IMR-90 (cell line): ENCODE results near the gene TEX53. TPM values are rescaled to one million over a fixed set of nuclear protein-coding genes. Genes with fewer than 3 reads are reported as not detected.
A peak's percentile ranks its signal among the peaks of the same experiment; 100 is the strongest.

Experiments used
- ATAC-seq: fragments of 200-7000 bp; cut with Tn5 transposase; 2 replicates; pipeline ENCODE4 v1.9.1; 2020; ENCODE audit warnings: low read depth, mild to moderate bottlenecking, moderate library complexity
- BruUV-seq: library from RNA; stranded (reverse); fragments of 400-500 nt; replicated peaks from 2 replicates; lab custom pipeline; 2021; lab: Mats Ljungman, UMichigan
- CTCF ChIA-PET: fragments of 300-600 bp; formaldehyde crosslinking; extraction: SDS; loops from one replicate; lab custom pipeline; 2021; ENCODE audit warnings: antibody characterized with exemption; lab: Yijun Ruan, JAX
- POLR2A ChIA-PET: fragments of 300-600 bp; sonication (Branson Sonifier 250); formaldehyde crosslinking; loops from one replicate; lab custom pipeline; 2022; ENCODE audit warnings: antibody characterized with exemption; ENCODE audit not compliant: unreplicated experiment; lab: Charles Lee
- DNase-seq: peaks from one replicate; pipeline ENCODE4 v3.0.0; 2013
- H2AFZ ChIP-seq: replicated peaks from 2 replicates; pipeline ENCODE3; 2013; ENCODE audit warnings: low read length, mild to moderate bottlenecking; ENCODE audit not compliant: poor library complexity
- H2AK5ac ChIP-seq: 2 replicates; pipeline ENCODE4 v1.6.1; 2013; ENCODE audit warnings: low read depth, low read length, inconsistent platforms
- H2AK9ac ChIP-seq: replicated peaks from 2 replicates; pipeline ENCODE3; 2013; ENCODE audit warnings: mild to moderate bottlenecking, low read depth, low read length, moderate library complexity; ENCODE audit not compliant: poor library complexity
- H2BK120ac ChIP-seq: 2 replicates; pipeline ENCODE4 v1.6.1; 2013; ENCODE audit warnings: low read depth, low read length, inconsistent platforms
- H2BK15ac ChIP-seq: 3 replicates; pipeline ENCODE4 v1.6.1; 2013; ENCODE audit warnings: low read depth, low read length, inconsistent platforms
- H2BK20ac ChIP-seq: 2 replicates; pipeline ENCODE4 v1.6.1; 2013; ENCODE audit warnings: low read depth, mild to moderate bottlenecking, inconsistent platforms, low read length, moderate library complexity
- H2BK5ac ChIP-seq: 2 replicates; pipeline ENCODE4 v1.6.1; 2013; ENCODE audit warnings: mild to moderate bottlenecking, low read depth, low read length, inconsistent platforms; ENCODE audit not compliant: poor library complexity, severe bottlenecking
- H3K14ac ChIP-seq: replicated peaks from 2 replicates; pipeline ENCODE4 v1.6.1; 2013; ENCODE audit warnings: low read depth, low read length, inconsistent platforms
- H3K18ac ChIP-seq: 2 replicates; pipeline ENCODE4 v1.6.1; 2013; ENCODE audit warnings: low read depth, low read length, control low read depth
- H3K23ac ChIP-seq: 2 replicates; pipeline ENCODE4 v1.6.1; 2013; ENCODE audit warnings: low read depth, low read length, inconsistent platforms
- H3K27ac ChIP-seq: 2 replicates; pipeline ENCODE4 v1.5.1; 2013; ENCODE audit warnings: mild to moderate bottlenecking, control low read depth, low read length; ENCODE audit not compliant: insufficient read depth
- H3K27me3 ChIP-seq: 2 replicates; pipeline ENCODE4 v1.6.1; 2013; ENCODE audit warnings: low read length; ENCODE audit not compliant: control insufficient read depth, insufficient read depth
- H3K36me3 ChIP-seq: 2 replicates; pipeline ENCODE4 v1.6.1; 2013; ENCODE audit warnings: low read length, mixed read lengths; ENCODE audit not compliant: control insufficient read depth, insufficient read depth
- H3K4ac ChIP-seq: 2 replicates; pipeline ENCODE4 v1.6.1; 2013; ENCODE audit warnings: low read depth, low read length, inconsistent platforms
- H3K4me1 ChIP-seq: 2 replicates; pipeline ENCODE4 v1.6.1; 2013; ENCODE audit warnings: low read length, mixed read lengths; ENCODE audit not compliant: control insufficient read depth, insufficient read depth
- H3K4me2 ChIP-seq: 2 replicates; pipeline ENCODE4 v1.6.1; 2013; ENCODE audit warnings: low read depth, mild to moderate bottlenecking, control low read depth, low read length, moderate library complexity
- H3K4me3 ChIP-seq: 2 replicates; pipeline ENCODE4 v1.5.1; 2013; ENCODE audit warnings: low read depth, mild to moderate bottlenecking, control low read depth, low read length, moderate library complexity; ENCODE audit not compliant: insufficient read depth
- H3K56ac ChIP-seq: 2 replicates; pipeline ENCODE4 v1.6.1; 2013; ENCODE audit warnings: low read length, inconsistent platforms; ENCODE audit not compliant: insufficient read depth; ENCODE audit errors: extremely low read depth
- H3K79me1 ChIP-seq, 2 experiments: 2 replicates each; pipeline ENCODE4 v1.6.1; 2013; ENCODE audit warnings: low read length in 2 of 2, inconsistent platforms in 1 of 2, low read depth in 1 of 2
- H3K9ac ChIP-seq: 2 replicates; pipeline ENCODE4 v1.6.1; 2013; ENCODE audit warnings: low read depth, low read length, control low read depth
- H3K9me1 ChIP-seq: 2 replicates; pipeline ENCODE4 v1.6.1; 2013; ENCODE audit warnings: low read length, inconsistent platforms; ENCODE audit not compliant: insufficient read depth
- H3K9me3 ChIP-seq: 2 replicates; pipeline ENCODE4 v1.6.1; 2013; ENCODE audit warnings: low read length; ENCODE audit not compliant: control insufficient read depth, insufficient read depth
- H4K20me1 ChIP-seq: 2 replicates; pipeline ENCODE4 v1.6.1; 2013; ENCODE audit warnings: low read length, inconsistent platforms; ENCODE audit not compliant: insufficient read depth
- H4K5ac ChIP-seq: 2 replicates; pipeline ENCODE4 v1.6.1; 2013; ENCODE audit warnings: mild to moderate bottlenecking, low read depth, low read length, control low read depth
- H4K8ac ChIP-seq, 2 experiments: 2 replicates each; pipeline ENCODE4 v1.6.1; 2013; ENCODE audit warnings: low read depth in 2 of 2, low read length in 2 of 2, control low read depth in 1 of 2, inconsistent platforms in 1 of 2
- H4K91ac ChIP-seq: 2 replicates; pipeline ENCODE4 v1.6.1; 2013; ENCODE audit warnings: low read depth, low read length, inconsistent platforms; ENCODE audit not compliant: insufficient read depth
- BHLHE40 ChIP-seq: fragments of 150-350 bp; IDR thresholded peaks from 2 replicates; pipeline ENCODE4 v1.6.1; 2016; ENCODE audit warnings: mild to moderate bottlenecking, low read depth, low read length
- CEBPB ChIP-seq: IDR thresholded peaks from 2 replicates; pipeline ENCODE4 v1.6.1; 2012; ENCODE audit warnings: low read depth, low read length, improper control_type of control experiment
- CHD1 ChIP-seq: IDR thresholded peaks from 2 replicates; pipeline ENCODE4 v1.6.1; 2012; ENCODE audit warnings: low read depth, low read length, improper control_type of control experiment
- FOS ChIP-seq: fragments of 150-350 bp; IDR thresholded peaks from 2 replicates; pipeline ENCODE4 v1.6.1; 2016; ENCODE audit warnings: low read depth, low read length
- MAFK ChIP-seq: IDR thresholded peaks from 2 replicates; pipeline ENCODE4 v1.6.1; 2012; ENCODE audit warnings: low read depth, low read length, improper control_type of control experiment
- MAZ ChIP-seq: IDR thresholded peaks from 2 replicates; pipeline ENCODE4 v1.6.1; 2012; ENCODE audit warnings: low read depth, mild to moderate bottlenecking, low read length, improper control_type of control experiment, moderate library complexity, borderline replicate concordance
- MXI1 ChIP-seq: IDR thresholded peaks from 2 replicates; pipeline ENCODE4 v1.6.1; 2012; ENCODE audit warnings: low read depth, mild to moderate bottlenecking, low read length, moderate library complexity, borderline replicate concordance
- NFE2L2 ChIP-seq: fragments of 150-350 bp; IDR thresholded peaks from 2 replicates; pipeline ENCODE4 v1.6.1; 2016; ENCODE audit warnings: low read depth, mild to moderate bottlenecking, low read length
- POLR2A ChIP-seq: IDR thresholded peaks from 2 replicates; pipeline ENCODE4 v1.6.1; 2012; ENCODE audit warnings: mild to moderate bottlenecking, low read depth, low read length
- RAD21 ChIP-seq: IDR thresholded peaks from 2 replicates; pipeline ENCODE4 v1.6.1; 2012; ENCODE audit warnings: low read length, improper control_type of control experiment
- RCOR1 ChIP-seq: IDR thresholded peaks from 2 replicates; pipeline ENCODE4 v1.6.1; 2012; ENCODE audit warnings: mild to moderate bottlenecking, low read length, improper control_type of control experiment; ENCODE audit not compliant: insufficient replicate concordance
- RFX5 ChIP-seq: IDR thresholded peaks from 2 replicates; pipeline ENCODE4 v1.8.0; 2012; ENCODE audit warnings: low read depth, mild to moderate bottlenecking, low read length, moderate library complexity
- SMC3 ChIP-seq: fragments of 150-350 bp; IDR thresholded peaks from 2 replicates; pipeline ENCODE4 v1.6.1; 2016; ENCODE audit warnings: low read depth, mild to moderate bottlenecking, antibody characterized with exemption, low read length, moderate library complexity
- dilution Hi-C: fragments of 300-500 bp; cut with HindIII; formaldehyde crosslinking; loops from one replicate; pipeline ENCODE4 v1.14.3; 2018; ENCODE audit warnings: low sequenced_read_pairs; ENCODE audit not compliant: unreplicated experiment
- in situ Hi-C: fragments of 300-500 bp; cut with MboI; formaldehyde crosslinking; loops from 3 replicates; pipeline ENCODE4 v1.14.3; 2019; ENCODE audit warnings: low sequenced_read_pairs, inconsistent platforms, mixed read lengths
- intact Hi-C: fragments of 100-400 bp; cut with micrococcal nuclease; formaldehyde crosslinking; loops from 2 replicates; pipeline ENCODE4 v1.10.0; 2022
- polyA plus RNA-seq, 3 experiments: library from polyadenylated mRNA; depleted of rRNA; stranded (reverse); fragments of >200 nt; gene quantifications; 2 replicates each; pipeline ENCODE4 v1.2.3, GENCODE V29; 2012; ENCODE audit warnings: low replicate concordance in 1 of 3
- total RNA-seq: library from RNA; depleted of rRNA; stranded (reverse); fragments of >200 nt; gene quantifications from 2 replicates; pipeline ENCODE4 v1.2.3, GENCODE V29; 2012
- TF ChIP-seq, protein P1 (sequence below): fragments of 150-350 bp; IDR thresholded peaks from 2 replicates; pipeline ENCODE4 v1.6.1; 2017; ENCODE audit warnings: mild to moderate bottlenecking, antibody characterized with exemption, low read length, low read depth
- TF ChIP-seq, protein P2 (sequence below): conservative IDR thresholded peaks from 2 replicates; pipeline ENCODE4 v1.5.1; 2012; ENCODE audit warnings: mild to moderate bottlenecking, low read depth, low read length, improper control_type of control experiment
- TF ChIP-seq, protein P3 (sequence below): fragments of 150-350 bp; IDR thresholded peaks from 2 replicates; pipeline ENCODE4 v1.6.1; 2016; ENCODE audit warnings: low read depth, mild to moderate bottlenecking, low read length, moderate library complexity, borderline replicate concordance

The TEX53 gene
- total and polyA plus RNA-seq, 2 of the 4 experiments (the other 2 are of a cell fraction): not detected

DNA sequence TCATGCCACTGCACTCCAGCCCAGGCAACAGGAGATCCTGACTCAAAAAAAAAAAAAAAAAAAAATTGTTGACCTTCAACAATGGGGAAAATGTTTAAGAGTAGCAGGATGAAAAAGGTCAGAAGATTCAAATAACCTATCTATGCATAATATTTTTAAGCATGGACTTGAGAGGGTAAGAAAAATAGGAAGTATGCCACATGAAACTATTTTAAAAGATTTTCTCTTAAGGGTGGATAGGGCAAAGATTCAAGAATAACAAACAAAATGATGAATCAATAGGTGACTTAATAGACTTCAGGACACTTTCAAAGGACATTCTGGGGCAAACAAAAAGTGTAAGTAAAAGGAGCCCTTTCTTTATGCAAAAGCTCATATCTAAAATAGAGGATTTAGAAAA, 21.2 kb upstream of the TEX53 start:
- Histone ChIP-seq H3K14ac (peak overlapping the region; percentile 33), H3K79me1 (no peaks in the 10 kb centered on the region), H3K56ac (no peak overlapping the region), H2BK15ac (0 out of 3 replicates have a peak overlapping the region, but pooled peaks have one; percentile 72), H3K4ac (peak overlapping the region; percentile 79; the same call in 1 of the 2 replicates), H4K91ac (peak overlapping the region; percentile 68), H3K9me1 (peaks cover 10% of the 10 kb centered on the region), H3K4me3 (no peak overlapping the region), H2BK20ac (peak overlapping the region; percentile 88), H2AFZ (no peak overlapping the region), H3K23ac (0 out of 2 replicates have a peak overlapping the region, but pooled peaks have one; percentile 40), H3K9me3 (no peaks in the 10 kb centered on the region), H2BK5ac (no peak overlapping the region), H4K20me1 (no peaks in the 10 kb centered on the region), H2AK9ac (no peak overlapping the region), H3K27ac (no peak overlapping the region), H4K5ac (no peak overlapping the region), H3K27me3 (no peaks in the 10 kb centered on the region), H2AK5ac (0 out of 2 replicates have a peak overlapping the region, but pooled peaks have one; percentile 74), H3K9ac (no peak overlapping the region), H4K8ac (peak overlapping the region in 1 of 2 experiments; percentile 57; a peak in 2 of 4 replicates), H3K36me3 (no peaks in the 10 kb centered on the region), H3K18ac (no peak overlapping the region), H3K4me2 (no peak overlapping the region), H2BK120ac (peak overlapping the region; percentile 78), H3K4me1 (peaks cover 12% of the 10 kb centered on the region)
- dilution Hi-C loops (no loop called here), in situ Hi-C loops (loop anchor here (5.0 kb wide), 1 partner anchor 224 kb away; no protein-coding TSS in a partner anchor), intact Hi-C loops (loop anchor here (5.0 kb wide), 1 partner anchor 44 kb away; no protein-coding TSS in a partner anchor)
- no TSS peak for BruUV-seq
- CTCF ChIA-PET: interaction anchor here (0.5 to 2.0 kb wide), 3 partner anchors 72 to 1035 kb away, joined by 3 to 7 read pairs (median 4); no protein-coding TSS in a partner anchor
- TF ChIP-seq, protein P1, sequence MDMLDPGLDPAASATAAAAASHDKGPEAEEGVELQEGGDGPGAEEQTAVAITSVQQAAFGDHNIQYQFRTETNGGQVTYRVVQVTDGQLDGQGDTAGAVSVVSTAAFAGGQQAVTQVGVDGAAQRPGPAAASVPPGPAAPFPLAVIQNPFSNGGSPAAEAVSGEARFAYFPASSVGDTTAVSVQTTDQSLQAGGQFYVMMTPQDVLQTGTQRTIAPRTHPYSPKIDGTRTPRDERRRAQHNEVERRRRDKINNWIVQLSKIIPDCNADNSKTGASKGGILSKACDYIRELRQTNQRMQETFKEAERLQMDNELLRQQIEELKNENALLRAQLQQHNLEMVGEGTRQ: no peak
- TF ChIP-seq, protein P2, sequence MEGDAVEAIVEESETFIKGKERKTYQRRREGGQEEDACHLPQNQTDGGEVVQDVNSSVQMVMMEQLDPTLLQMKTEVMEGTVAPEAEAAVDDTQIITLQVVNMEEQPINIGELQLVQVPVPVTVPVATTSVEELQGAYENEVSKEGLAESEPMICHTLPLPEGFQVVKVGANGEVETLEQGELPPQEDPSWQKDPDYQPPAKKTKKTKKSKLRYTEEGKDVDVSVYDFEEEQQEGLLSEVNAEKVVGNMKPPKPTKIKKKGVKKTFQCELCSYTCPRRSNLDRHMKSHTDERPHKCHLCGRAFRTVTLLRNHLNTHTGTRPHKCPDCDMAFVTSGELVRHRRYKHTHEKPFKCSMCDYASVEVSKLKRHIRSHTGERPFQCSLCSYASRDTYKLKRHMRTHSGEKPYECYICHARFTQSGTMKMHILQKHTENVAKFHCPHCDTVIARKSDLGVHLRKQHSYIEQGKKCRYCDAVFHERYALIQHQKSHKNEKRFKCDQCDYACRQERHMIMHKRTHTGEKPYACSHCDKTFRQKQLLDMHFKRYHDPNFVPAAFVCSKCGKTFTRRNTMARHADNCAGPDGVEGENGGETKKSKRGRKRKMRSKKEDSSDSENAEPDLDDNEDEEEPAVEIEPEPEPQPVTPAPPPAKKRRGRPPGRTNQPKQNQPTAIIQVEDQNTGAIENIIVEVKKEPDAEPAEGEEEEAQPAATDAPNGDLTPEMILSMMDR: no peak
- TF ChIP-seq RCOR1: no peak
- TF ChIP-seq FOS: no peak
- TF ChIP-seq, protein P3, sequence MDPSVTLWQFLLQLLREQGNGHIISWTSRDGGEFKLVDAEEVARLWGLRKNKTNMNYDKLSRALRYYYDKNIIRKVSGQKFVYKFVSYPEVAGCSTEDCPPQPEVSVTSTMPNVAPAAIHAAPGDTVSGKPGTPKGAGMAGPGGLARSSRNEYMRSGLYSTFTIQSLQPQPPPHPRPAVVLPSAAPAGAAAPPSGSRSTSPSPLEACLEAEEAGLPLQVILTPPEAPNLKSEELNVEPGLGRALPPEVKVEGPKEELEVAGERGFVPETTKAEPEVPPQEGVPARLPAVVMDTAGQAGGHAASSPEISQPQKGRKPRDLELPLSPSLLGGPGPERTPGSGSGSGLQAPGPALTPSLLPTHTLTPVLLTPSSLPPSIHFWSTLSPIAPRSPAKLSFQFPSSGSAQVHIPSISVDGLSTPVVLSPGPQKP: no peak
- no peak for TF ChIP-seq BHLHE40
- no peak for TF ChIP-seq MAZ
- no peak for TF ChIP-seq MAFK
- no peak for TF ChIP-seq RFX5
- TF ChIP-seq CHD1: no peak
- no peak for TF ChIP-seq NFE2L2
- TF ChIP-seq CEBPB: no peak
- TF ChIP-seq MXI1: no peak
- TF ChIP-seq RAD21: no peak
- no peak for TF ChIP-seq POLR2A
- no peak for TF ChIP-seq SMC3
- DNase-seq (peak; percentile 51), ATAC-seq (no peak)
- POLR2A ChIA-PET: no interaction called here
